Measurements from ENCODE around the gene POR.

The POR gene

GRCh38 chr7:75966190-75966961 is 51.4 kb downstream of the POR start:
- ChIA-PET CTCF (interaction anchor here (1.1 to 4.0 kb wide), 2 partner anchors 11 to 54 kb away, joined by 3 to 12 read pairs; no protein-coding TSS in a partner anchor), POLR2A (no interaction called here)
- no peak for DNase-seq (ENCODE audit: extremely low spot score)
- TF ChIP-seq CTCF (IDR thresholded peaks at IDR 0.05; ENCODE audit: control extremely low read depth, extremely low read depth, low read depth, missing control alignments) = no peak

- DNase-seq (ENCODE audit: extremely low spot score) = no peak
- no peak for TF ChIP-seq CTCF (IDR thresholded peaks at IDR 0.05; ENCODE audit: control extremely low read depth, extremely low read depth, low read depth, missing control alignments)
- ChIA-PET CTCF (interaction anchor here (4.0 kb wide), 1 partner anchor 53 kb away, joined by 12 read pairs; no protein-coding TSS in a partner anchor), POLR2A (no interaction called here)
Measured at GRCh38 chr7:75967055-75967454, 52.1 kb downstream of the POR start.

- no peak for DNase-seq (ENCODE audit: extremely low spot score)
- CTCF ChIA-PET = interaction anchor here (4.0 kb wide), 1 partner anchor 53 kb away, joined by 12 read pairs; no protein-coding TSS in a partner anchor
- no peak for TF ChIP-seq CTCF (IDR thresholded peaks at IDR 0.05; ENCODE audit: control extremely low read depth, extremely low read depth, low read depth, missing control alignments)
- POLR2A ChIA-PET = no interaction called here
Measured at GRCh38 chr7:75967487-75967997, 52.6 kb downstream of the POR start.

- DNase-seq (ENCODE audit: extremely low spot score) = no peak
- POLR2A ChIA-PET = no interaction called here
- CTCF ChIA-PET = no interaction called here
Measured at GRCh38 chr7:75968012-75968411, 53.1 kb downstream of the POR start.

GRCh38 chr7:75968561-75969001 is 53.6 kb downstream of the POR start:
- TF ChIP-seq CTCF (IDR thresholded peaks at IDR 0.05; ENCODE audit: control extremely low read depth, extremely low read depth, low read depth, missing control alignments) = no peak
- ChIA-PET CTCF (no interaction called here), POLR2A (no interaction called here)
- DNase-seq (ENCODE audit: extremely low spot score) = no peak

More at GRCh38 chr7:75968012-75968411, 53.1 kb downstream of the POR start:
- no peak for TF ChIP-seq CTCF (IDR thresholded peaks at IDR 0.05; ENCODE audit: control extremely low read depth, extremely low read depth, low read depth, missing control alignments)

- no peak for TF ChIP-seq CTCF (IDR thresholded peaks at IDR 0.05; ENCODE audit: control extremely low read depth, extremely low read depth, low read depth, missing control alignments)
- no peak for DNase-seq (ENCODE audit: extremely low spot score)
- CTCF ChIA-PET = no interaction called here
- POLR2A ChIA-PET = no interaction called here
Measured at GRCh38 chr7:75969182-75969581, 54.2 kb downstream of the POR start.

All from GM10248 (cell line).